AG10803 (cell line): ENCODE measurements around the gene FXYD2.

Experiments used
- DNase-seq: peaks from one replicate; pipeline ENCODE4 v3.0.0; 2010; ENCODE audit warnings: low read depth
- H3K4me3 ChIP-seq: 2 replicates; pipeline ENCODE4 v1.5.1; 2011; ENCODE audit warnings: mild to moderate bottlenecking, low read length, control low read depth
- CTCF ChIP-seq: conservative IDR thresholded peaks from 2 replicates; pipeline ENCODE4 v1.5.1; 2011; ENCODE audit warnings: mild to moderate bottlenecking, low read length, control low read depth, inconsistent platforms

FXYD2 gene

GRCh38 chr11:117795638-117796455 is 28.7 kb downstream of the FXYD2 start:
- TF ChIP-seq CTCF: no peak
- no peak overlapping the region for H3K4me3 ChIP-seq

GRCh38 chr11:117794772-117795629 is 29.5 kb downstream of the FXYD2 start:
- H3K4me3 ChIP-seq: no peak overlapping the region
- TF ChIP-seq CTCF: no peak
- no peak for DNase-seq

More at GRCh38 chr11:117795638-117796455, 28.7 kb downstream of the FXYD2 start:
- no peak for DNase-seq

GRCh38 chr11:117794135-117794534 is 30.4 kb downstream of the FXYD2 start:
- TF ChIP-seq CTCF: no peak
- no peak for DNase-seq
- H3K4me3 ChIP-seq: no peak overlapping the region

- H3K4me3 ChIP-seq: no peak overlapping the region
- no peak for DNase-seq
- TF ChIP-seq CTCF: no peak
These were observed 31.0 kb downstream of the FXYD2 start for GRCh38 chr11:117793583-117793982.

GRCh38 chr11:117792992-117793391 is 31.6 kb downstream of the FXYD2 start:
- no peak overlapping the region for H3K4me3 ChIP-seq
- DNase-seq: no peak
- TF ChIP-seq CTCF: no peak

GRCh38 chr11:117792241-117792640 is 32.3 kb downstream of the FXYD2 start:
- DNase-seq: no peak
- no peak overlapping the region for H3K4me3 ChIP-seq
- TF ChIP-seq CTCF: no peak

GRCh38 chr11:117790279-117790678 is 34.3 kb downstream of the FXYD2 start:
- no peak for DNase-seq
- H3K4me3 ChIP-seq: no peak overlapping the region
- no peak for TF ChIP-seq CTCF
